CD4-positive, alpha-beta T cell treated with Interleukin-2 at 100 ng/mL for 4 hours (primary cell): ENCODE data around the gene FOXO1.

ENCODE experiments used
- DNase-seq: peaks from one replicate; pipeline ENCODE4 v3.0.0-alpha.2; 2020; ENCODE audit warnings: low spot score

The FOXO1 gene

GRCh38 chr13:40665126-40666044 is 1.1 kb downstream of the FOXO1 start:
- peak; percentile 51 for DNase-seq

DNA sequence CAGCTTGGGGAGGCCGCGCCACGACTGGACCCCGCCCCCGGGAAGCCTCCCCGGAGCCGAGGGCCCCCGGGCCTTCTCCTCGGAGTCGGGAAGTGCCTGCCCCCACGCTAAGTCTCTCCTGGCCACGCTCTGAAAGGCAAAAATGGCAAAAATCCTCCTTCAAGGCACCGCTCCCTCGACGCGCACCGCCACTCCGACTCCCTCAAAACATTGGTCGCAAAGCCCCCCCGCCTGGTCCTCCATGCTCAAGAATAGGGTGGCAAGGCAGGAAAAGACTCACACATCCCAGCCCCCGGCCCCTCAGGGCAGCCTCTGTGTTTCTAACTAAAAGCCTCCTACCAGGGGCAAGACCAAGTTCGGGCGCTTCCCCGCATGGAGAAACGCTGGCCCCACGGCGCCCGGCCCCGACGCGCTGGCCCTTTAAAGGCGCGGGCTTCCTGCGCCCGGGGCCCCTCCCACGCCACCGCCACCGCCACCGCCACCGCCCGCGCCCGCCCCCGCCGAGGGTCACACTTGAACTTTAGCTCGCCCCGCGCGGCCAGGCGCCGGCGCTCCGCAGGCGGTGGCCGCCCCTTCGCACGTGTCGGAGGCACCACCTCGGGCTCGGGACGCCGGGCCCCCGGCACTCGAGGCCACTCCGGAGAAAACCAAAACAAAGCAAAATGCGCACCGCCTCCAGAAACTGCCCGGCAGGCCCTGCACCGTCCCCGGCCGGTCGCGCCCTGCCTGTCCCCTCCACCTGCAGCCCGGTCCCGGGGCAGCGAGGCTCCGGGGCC is 1.9 kb downstream of the FOXO1 start:
- DNase-seq: peak; percentile 57

GRCh38 chr13:40664100-40664349 is 2.4 kb downstream of the FOXO1 start:
- DNase-seq: peak; percentile 76

DNA sequence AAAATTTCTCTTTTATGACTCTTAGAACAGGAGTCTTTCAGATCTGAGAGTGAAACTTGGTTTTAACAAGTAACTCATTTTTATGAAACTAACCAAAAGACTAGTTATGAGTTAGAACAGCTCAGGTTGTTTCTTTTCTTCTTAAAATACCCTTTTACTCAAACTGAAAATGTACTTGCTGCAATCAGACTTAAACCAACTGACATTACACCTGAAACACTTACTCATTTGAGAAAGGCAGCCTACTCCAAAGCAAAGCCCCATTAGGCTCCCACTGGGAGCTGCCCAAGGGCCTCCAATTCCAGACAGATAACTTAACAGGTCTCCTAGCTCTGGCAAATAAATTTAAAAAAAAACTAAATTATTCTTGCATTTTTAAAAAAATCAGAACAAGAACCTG is 3.6 kb downstream of the FOXO1 start:
- DNase-seq: no peak

- no peak for DNase-seq
Observed at GRCh38 chr13:40661875-40662665, 4.4 kb downstream of the FOXO1 start.

- no peak for DNase-seq
Observed at GRCh38 chr13:40660692-40661091, 5.7 kb downstream of the FOXO1 start.

GRCh38 chr13:40660141-40660664 is 6.2 kb downstream of the FOXO1 start:
- DNase-seq: no peak

DNA sequence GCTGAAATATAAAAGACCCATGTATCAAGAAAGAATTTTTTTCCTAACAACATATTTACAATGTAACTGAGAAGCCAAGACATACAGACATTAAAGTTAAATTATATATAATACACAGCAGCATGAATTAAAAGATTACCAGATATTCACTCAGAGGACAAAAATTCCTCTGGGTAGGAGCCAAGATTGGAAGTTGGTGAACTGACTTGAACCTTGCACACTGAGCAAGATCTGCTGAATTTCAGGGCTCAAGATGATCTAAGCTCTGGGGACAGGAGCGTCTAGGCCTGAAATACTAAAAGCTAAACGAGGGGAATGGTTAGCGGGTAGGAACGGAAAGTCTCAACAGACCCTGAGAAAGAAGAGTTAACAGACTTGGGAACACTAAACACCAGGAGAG is 8.5 kb downstream of the FOXO1 start:
- no peak for DNase-seq

- no peak for DNase-seq
Observed at GRCh38 chr13:40657307-40657706, 9.1 kb downstream of the FOXO1 start.

DNA sequence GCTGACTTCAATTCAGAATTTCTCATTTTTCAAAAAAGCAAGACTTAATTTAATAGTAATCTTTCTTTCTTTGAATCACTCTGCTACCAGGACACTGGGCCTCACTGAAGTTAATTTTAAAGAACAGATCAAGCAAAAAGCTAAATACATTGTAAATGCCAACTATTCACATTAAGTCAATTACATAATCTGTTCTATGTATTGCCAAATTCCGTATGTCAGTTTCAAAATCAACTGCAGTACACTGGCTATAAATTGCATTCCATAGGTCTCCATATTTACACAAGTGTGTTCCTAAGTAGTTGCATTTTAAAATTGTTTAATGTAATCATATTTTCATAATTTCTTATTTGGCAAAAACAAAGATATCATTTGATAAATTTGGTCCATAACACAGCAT is 10.1 kb downstream of the FOXO1 start:
- DNase-seq: no peak

DNA sequence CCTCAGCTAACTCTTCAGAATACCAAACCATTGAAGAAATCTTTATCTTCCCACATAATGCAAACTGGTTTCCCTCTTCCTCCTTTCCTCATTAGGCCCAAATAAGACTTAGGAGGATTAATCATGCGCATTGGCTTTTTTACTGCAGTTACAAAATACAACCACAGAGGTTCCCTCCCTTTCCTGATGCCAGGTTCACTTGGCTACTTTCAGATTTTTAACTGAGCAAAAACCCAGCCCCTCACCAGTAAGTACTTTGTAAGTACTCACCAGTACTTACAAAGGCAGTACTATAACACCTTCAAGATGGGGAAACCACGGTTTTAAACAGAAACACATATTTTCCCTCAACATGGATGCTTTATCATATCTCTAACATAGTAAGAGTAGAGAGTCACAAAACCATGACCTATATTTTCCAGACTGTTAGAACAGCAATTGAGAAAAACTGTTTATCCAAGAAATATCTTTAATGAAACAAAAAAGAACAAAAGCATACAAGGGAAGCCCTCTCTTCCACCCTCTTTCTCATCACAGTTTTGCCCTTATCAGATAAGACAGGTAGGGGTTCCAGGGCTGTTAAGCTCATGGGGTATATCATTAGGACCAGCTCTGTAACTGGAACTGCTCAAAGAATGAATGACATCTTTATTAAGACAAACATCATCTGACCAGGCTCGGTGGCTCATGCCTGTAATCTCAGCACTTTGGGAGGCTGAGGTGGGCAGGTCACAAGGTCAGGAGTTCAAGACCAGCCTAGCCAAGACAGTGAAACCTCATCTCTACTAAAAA is 12.7 kb downstream of the FOXO1 start:
- DNase-seq: peak; percentile 46

- DNase-seq: no peak
Observed at GRCh38 chr13:40652588-40652940, 13.9 kb downstream of the FOXO1 start.

DNA sequence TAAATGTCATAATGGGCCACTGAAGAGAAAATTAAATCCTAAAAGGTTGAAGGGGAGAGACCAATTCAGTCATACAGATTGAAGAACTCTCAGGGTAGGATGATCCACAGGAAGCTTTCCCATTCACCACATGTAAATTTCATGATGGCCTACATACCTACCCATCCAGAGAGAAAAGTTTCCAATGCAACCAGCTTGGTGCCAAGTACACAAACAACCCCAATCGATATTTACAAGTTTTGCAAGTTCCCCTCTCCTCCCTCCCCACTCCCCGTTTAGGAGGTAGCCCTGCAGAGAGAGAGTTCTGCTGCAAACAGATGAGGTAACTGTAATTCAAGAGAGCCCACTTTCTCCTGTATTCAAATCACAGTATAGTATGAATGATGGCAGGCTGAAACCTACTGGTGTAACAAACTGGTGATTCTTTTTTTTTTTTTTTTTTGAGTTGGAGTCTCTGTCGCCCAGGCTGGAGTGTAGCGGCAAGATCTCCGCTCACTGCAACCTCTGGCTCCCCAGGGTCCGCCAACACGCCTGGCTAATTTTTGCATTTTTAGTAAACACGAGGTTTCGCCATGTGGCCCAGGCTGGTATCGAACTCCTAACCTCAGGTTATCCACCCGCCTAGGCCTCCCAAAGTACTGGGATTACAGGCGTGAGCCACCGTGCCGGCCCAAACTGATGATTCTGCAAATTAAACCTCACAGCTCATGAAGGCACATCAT is 14.4 kb downstream of the FOXO1 start:
- no peak for DNase-seq

DNA sequence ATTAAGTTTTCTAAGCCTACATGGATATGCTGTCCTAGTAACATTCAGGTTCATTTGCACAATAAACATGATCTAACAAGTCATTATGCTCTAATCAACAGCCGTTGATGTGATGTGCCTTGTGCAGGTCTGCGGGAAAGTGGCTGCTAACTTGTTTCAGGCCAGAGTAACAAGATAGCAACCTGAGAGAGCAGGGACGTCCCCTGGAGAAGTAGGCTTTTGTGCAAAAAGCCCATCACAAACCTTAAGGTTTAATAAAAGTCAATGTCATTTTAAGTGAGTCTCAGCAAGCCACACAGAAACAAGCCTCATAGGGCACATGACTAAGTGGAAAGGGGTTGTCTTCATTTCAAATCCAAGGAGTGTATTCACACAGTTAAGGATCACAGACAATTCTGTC is 17.6 kb downstream of the FOXO1 start:
- DNase-seq: no peak

- DNase-seq: no peak
Observed at GRCh38 chr13:40648040-40648439, 18.4 kb downstream of the FOXO1 start.

DNA sequence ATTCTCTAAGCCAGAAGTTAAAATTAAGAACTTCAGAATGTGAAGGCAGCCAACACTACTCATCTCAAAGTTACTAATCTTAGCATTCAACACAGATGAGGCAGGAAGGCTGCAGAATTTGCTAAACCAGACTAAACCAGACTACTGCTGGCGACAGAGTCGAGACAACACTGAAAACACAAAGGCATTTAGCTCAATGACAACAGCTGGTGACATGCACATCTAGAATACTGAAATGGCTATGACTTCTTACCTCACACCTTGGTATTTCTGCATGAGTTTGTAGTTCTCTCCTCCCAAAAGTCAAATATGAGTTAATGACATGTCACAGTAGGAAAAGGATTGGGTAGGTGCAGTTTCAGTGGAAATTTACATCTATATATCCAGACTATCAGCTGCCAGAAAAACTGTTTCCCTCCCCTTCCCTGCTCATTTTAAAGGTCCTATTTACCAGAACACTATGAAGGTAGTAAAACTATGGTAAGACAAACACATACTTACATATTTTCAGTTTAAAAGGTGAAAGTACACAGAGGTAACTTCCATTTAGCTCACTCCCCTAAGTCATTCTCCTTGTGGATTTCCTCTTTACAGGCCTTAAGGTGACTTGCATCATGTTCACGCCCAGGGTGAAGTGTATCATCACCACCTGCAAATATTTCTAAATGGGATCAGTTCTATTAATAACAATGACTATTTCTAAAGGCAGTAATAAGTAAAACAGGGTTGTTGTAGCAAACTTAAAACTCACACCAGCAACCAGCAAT is 21.4 kb downstream of the FOXO1 start:
- no peak for DNase-seq

DNA sequence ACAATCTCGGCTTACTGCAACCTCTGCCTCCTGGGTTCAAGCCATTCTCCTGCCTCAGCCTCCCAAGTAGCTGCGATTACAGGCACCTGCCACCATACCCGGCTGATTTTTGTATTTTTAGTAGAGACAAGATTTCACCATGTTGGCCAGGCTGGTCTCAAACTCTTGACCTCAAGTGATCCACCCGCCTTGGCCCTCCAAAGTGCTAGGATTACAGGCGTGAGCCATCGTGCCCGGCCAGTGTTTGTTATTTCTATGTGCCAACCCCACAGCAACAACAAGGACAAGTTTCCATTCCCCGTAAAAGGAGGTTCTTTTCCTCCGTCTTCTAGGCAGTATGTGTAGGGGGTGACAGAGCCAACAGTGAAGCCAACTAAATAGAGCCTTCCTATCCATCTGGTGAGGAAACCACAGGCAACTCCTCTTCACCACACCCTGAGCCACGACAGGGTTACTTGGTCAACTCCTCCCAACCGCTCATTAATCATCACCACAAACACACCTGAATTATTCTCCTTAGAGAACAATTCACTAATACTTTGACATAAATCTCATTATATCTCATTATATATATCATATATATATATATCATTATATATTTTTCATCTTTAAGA is 25.5 kb downstream of the FOXO1 start:
- DNase-seq: peak; percentile 59

DNA sequence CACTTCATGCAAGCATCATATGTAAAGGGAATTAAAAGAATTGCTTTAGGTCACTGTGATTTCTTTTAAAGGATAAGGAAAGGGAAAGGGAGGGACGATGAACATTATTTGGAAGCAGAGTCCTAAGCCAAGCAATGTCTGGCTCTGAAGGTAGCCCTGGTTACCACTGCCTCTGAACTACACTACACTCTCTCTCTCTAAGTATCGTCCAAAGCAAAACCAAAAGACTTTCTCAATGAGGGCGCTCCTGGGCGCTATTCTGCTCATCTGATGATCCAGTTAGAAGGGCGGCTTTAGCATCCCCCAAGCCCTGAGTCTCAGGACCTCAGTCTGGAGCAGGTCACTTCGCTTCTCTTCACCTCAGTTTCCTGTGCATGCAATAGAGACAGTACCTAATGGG is 26.2 kb downstream of the FOXO1 start:
- no peak for DNase-seq

- no peak for DNase-seq
Observed at GRCh38 chr13:40639221-40639681, 27.2 kb downstream of the FOXO1 start.

DNA sequence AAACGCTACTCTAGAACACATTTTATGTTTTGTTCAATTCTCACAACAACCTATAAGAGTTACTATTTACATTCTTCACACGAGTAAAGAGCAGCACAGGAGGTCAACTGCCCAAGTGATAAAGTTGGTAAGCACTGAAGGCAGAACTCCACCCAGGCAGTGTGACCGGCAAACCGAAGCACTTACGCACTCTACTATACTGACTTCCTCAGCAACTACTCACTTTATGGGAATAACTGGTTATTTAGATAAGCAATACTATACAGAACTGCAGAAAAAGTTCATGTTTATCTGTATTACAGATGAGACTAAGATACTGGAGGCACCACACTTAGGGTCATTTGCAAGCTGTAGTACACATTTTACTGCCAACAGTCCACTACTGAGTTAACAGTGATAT is 28.8 kb downstream of the FOXO1 start:
- DNase-seq: no peak
